K562 (cell line): ENCODE measurements around the gene PARP9. TPM values are rescaled to one million over a fixed set of nuclear protein-coding genes. Genes with fewer than 3 reads are reported as not detected.

ENCODE experiments used
- CHD7 ChIP-seq: fragments of 200-600 bp; sonication (generic); IDR thresholded peaks from one replicate; pipeline ENCODE4 v1.6.1; 2012; ENCODE audit warnings: mild to moderate bottlenecking, low read depth, low read length, inconsistent platforms
- ETV5 ChIP-seq: sonication (generic); formaldehyde crosslinking; IDR thresholded peaks from 2 replicates; pipeline ENCODE4 v1.4.0; 2020; ENCODE audit warnings: low read depth, mild to moderate bottlenecking, missing genetic modification reagents
- FOXK1 ChIP-seq: sonication (generic); formaldehyde crosslinking; IDR thresholded peaks from 2 replicates; pipeline ENCODE4 v1.8.0; 2022; ENCODE audit warnings: missing genetic modification reagents, mild to moderate bottlenecking, borderline replicate concordance
- HNRNPLL ChIP-seq: fragments of 200-400 bp; formaldehyde crosslinking; IDR thresholded peaks from 2 replicates; pipeline ENCODE4 v1.6.1; 2017; ENCODE audit warnings: low read length, low read depth, mild to moderate bottlenecking; ENCODE audit not compliant: poor library complexity, severe bottlenecking
- NUFIP1 ChIP-seq: fragments of 450-650 bp; IDR thresholded peaks from 2 replicates; pipeline ENCODE4 v1.6.1; 2018; ENCODE audit not compliant: partially characterized antibody
- RFX5 ChIP-seq: IDR thresholded peaks from 2 replicates; pipeline ENCODE4 v1.6.1; 2011; ENCODE audit warnings: low read depth, mild to moderate bottlenecking, improper control_type of control experiment, low read length
- SLC30A9 ChIP-seq: fragments of 250-450 bp; sonication (Bioruptor Pico); IDR thresholded peaks from 2 replicates; pipeline ENCODE4 v1.8.0; 2022; ENCODE audit warnings: mild to moderate bottlenecking, moderate library complexity
- TBP ChIP-seq: optimal IDR thresholded peaks from 2 replicates; pipeline ENCODE3; 2011; ENCODE audit warnings: low read depth, low read length, improper control_type of control experiment
- ZC3H8 ChIP-seq: fragments of 450-650 bp; IDR thresholded peaks from 2 replicates; pipeline ENCODE4 v1.6.1; 2017
- ZNF23 ChIP-seq: fragments of 250-450 bp; sonication (Bioruptor Pico); IDR thresholded peaks from 2 replicates; pipeline ENCODE4 v1.4.0; 2020; ENCODE audit warnings: mild to moderate bottlenecking
- ZNF436 ChIP-seq: fragments of 250-450, 450-650 bp; sonication (Bioruptor Pico); formaldehyde crosslinking; IDR thresholded peaks from 2 replicates; pipeline ENCODE4 v1.7.0; 2020; ENCODE audit warnings: mild to moderate bottlenecking
- ZNF76 ChIP-seq: fragments of 250-450 bp; sonication (Bioruptor Pico); IDR thresholded peaks from 2 replicates; pipeline ENCODE4 v1.4.0; 2020; ENCODE audit warnings: mild to moderate bottlenecking, moderate library complexity, borderline replicate concordance
- polyA plus RNA-seq, 8 experiments: library from polyadenylated mRNA; depleted of rRNA in 4 of 8; stranded (reverse) in 5 of 8; unstranded in 3 of 8; fragments of >200 nt; fragmentation: Nextera tagmentation in 2 of 8; fragmentation: Illumina TruSeq in 1 of 8; extraction: Ambion mirVana in 2 of 8; extraction: Trizol in 1 of 8; gene quantifications; 2 replicates each; pipeline versions ENCODE4 v1.2.1 to v1.2.3, GENCODE V29; 2011 to 2014; ENCODE audit warnings: inconsistent platforms in 1 of 8, missing spikeins in 1 of 8
- total RNA-seq, 7 experiments: library from RNA; depleted of rRNA in 6 of 7; stranded (reverse); fragments of >200 nt in 6 of 7; fragmentation: Illumina TruSeq in 2 of 7; extraction: Trizol in 2 of 7; gene quantifications; 2 replicates each; pipeline versions ENCODE4 v1.2.1 to v1.2.3, GENCODE V29; 2011 to 2021; ENCODE audit warnings: low replicate concordance in 1 of 7
- TF ChIP-seq, protein P1 (sequence below): IDR thresholded peaks from 2 replicates; pipeline ENCODE4 v1.6.1; 2016; ENCODE audit warnings: missing genetic modification characterization, missing compliant biosample characterization
- TF ChIP-seq, protein P2 (sequence below): sonication (generic); formaldehyde crosslinking; IDR thresholded peaks from 2 replicates; pipeline ENCODE4 v1.8.0; 2023; ENCODE audit warnings: mild to moderate bottlenecking, missing genetic modification reagents

The PARP9 gene
- total and polyA plus RNA-seq, 9 of the 15 experiments (the other 6 are each of a cell fraction or from before 2014, with no cell fraction given), result 2.1 to 4.8 (median 3.4) TPM

- TF ChIP-seq TBP (peak; percentile 26), NUFIP1 (no peak), ZNF436 (CRISPR knock-in tag) (no peak), ZNF23 (no peak), ZC3H8 (no peak), FOXK1 (CRISPR knock-in tag) (no peak), SLC30A9 (no peak), CHD7 (no peak), HNRNPLL (peak; percentile 78), ETV5 (CRISPR knock-in tag) (0 out of 2 replicates have a peak, but pooled peaks have one; percentile 33), ZNF76 (no peak), RFX5 (no peak)
- TF ChIP-seq, protein P1, sequence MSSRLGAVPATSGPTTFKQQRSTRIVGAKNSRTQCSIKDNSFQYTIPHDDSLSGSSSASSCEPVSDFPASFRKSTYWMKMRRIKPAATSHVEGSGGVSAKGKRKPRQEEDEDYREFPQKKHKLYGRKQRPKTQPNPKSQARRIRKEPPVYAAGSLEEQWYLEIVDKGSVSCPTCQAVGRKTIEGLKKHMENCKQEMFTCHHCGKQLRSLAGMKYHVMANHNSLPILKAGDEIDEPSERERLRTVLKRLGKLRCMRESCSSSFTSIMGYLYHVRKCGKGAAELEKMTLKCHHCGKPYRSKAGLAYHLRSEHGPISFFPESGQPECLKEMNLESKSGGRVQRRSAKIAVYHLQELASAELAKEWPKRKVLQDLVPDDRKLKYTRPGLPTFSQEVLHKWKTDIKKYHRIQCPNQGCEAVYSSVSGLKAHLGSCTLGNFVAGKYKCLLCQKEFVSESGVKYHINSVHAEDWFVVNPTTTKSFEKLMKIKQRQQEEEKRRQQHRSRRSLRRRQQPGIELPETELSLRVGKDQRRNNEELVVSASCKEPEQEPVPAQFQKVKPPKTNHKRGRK (tag), result no peak
- TF ChIP-seq, protein P2, sequence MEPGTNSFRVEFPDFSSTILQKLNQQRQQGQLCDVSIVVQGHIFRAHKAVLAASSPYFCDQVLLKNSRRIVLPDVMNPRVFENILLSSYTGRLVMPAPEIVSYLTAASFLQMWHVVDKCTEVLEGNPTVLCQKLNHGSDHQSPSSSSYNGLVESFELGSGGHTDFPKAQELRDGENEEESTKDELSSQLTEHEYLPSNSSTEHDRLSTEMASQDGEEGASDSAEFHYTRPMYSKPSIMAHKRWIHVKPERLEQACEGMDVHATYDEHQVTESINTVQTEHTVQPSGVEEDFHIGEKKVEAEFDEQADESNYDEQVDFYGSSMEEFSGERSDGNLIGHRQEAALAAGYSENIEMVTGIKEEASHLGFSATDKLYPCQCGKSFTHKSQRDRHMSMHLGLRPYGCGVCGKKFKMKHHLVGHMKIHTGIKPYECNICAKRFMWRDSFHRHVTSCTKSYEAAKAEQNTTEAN (CRISPR knock-in tag), result no peak
Measured at GRCh38 chr3:122564155-122564912, at the start of gene PARP9, which contains the start of gene DTX3L (continued).
